ENCODE measurements around the gene ANKRD65.
A peak's percentile ranks its signal among the peaks of the same experiment; 100 is the strongest.

Gene ANKRD65

GRCh38 chr1:1377540-1378205 is 43.4 kb downstream of the ANKRD65 start:
- no peak for DNase-seq (ENCODE audit: low read depth in 2 of 2)
- no peak overlapping the region for H3K4me3 ChIP-seq (replicated peaks in 1 of 2; ENCODE audit: low read depth in 2 of 2, low read length in 2 of 2)

DNA sequence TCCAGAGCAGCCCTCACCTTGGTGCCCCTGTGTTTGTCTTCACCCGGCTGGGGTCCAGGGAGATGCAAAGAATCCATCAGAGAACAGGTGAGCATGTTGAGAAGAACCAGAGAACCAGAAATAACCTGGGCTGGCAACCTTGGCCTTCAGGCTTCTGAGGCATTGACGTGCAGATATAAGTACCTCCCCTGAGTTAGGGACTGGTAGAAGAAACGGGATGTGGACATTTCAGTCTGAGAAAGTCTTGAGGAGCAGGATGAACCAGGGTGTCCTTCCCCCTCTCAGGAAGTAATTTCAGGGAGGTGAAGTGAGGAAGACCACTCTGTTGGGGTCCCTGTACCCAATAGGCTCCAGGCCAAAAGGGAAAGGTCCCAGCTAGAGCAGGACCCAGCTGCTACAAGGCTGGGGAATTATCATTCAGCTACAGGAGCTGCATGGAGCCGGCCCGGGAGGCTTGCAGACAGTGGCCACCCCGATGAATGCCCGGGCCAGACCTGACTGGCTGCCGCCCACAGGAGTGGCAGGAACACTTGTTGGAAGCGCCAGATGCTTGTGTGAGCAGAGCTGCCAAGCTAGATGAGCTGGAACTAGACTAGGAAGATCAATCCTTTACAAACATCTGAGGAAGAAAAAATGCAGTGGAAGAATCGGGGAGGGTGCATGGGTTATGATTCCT is 44.4 kb downstream of the ANKRD65 start:
- no peak overlapping the region for H3K4me3 ChIP-seq (replicated peaks in 1 of 2; ENCODE audit: low read depth in 2 of 2, low read length in 2 of 2)
- no peak for TF ChIP-seq CTCF (IDR thresholded peaks at IDR 0.05; ENCODE audit: low read depth, low read length)
- DNase-seq (ENCODE audit: low read depth in 2 of 2) = no peak

More at GRCh38 chr1:1377540-1378205, 43.4 kb downstream of the ANKRD65 start:
- TF ChIP-seq CTCF (IDR thresholded peaks at IDR 0.05; ENCODE audit: low read depth, low read length) = no peak

DNA sequence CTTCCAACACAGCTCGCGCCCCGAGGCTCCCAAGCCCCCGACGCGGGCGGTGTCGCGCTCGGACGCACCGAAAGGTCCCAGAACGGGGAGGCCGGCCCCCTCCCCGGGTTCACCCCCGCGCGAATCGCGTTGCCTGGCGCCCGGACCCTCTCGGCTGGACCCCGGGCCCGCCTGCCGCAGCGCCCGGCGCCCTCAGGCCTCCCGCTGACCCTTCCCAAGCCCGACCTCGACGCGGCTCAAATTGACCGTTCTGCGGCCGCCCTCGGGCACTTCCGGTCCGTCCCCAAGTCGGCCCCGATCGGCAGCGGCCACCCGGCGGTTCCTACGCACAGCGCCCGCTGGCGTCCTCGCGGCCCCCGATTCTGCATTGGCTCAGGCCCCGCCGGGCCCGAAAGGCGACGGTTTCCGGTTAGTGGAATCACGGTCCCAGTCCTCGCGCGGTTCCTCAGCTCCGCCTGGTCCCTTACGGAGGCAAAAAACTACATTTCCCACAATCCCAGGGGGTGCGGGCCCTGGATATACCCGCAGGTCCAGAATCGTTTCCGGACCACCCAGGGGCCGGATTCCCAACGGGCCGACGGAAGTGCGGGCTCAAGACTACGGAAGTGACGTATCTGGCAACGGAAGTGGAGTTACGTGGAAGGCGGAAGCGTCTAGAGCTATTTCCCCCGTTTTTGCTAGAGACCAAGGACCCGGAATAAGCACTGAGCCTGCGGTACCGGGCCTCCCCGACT is 46.0 kb downstream of the ANKRD65 start, which contains the start of gene AURKAIP1:
TSS of gene AURKAIP1 (minus strand) at position 279 of the 734 bp plus-strand sequence. CDS start 451 bp downstream, outside the sequence.
- peak within 1 kb of the TSS; percentile 90 to 95 for H3K4me3 ChIP-seq (replicated peaks in 1 of 2; ENCODE audit: low read depth in 2 of 2, low read length in 2 of 2)
- peak; percentile 100 for DNase-seq (ENCODE audit: low read depth in 2 of 2)
- no peak for TF ChIP-seq CTCF (IDR thresholded peaks at IDR 0.05; ENCODE audit: low read depth, low read length)

DNA sequence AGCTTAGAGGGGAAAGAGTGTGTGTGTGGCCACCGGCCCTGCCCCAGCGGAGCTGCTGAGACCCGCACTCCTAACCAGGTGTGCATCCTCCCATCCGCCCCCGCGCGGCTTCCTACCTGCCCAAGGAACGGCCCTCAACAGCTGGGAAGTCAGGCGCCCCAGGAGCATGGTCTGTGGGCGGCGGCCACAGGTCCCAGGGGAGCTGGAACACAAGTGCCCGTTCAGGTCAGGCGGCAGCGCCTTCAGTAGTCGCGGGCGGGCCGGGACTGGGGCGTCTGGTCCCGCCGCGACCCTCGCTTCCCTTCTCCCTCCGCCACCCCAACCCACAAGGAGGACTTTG is 46.5 kb downstream of the ANKRD65 start:
- no peak for TF ChIP-seq CTCF (IDR thresholded peaks at IDR 0.05; ENCODE audit: low read depth, low read length)
- DNase-seq (ENCODE audit: low read depth in 2 of 2) = no peak
- H3K4me3 ChIP-seq (replicated peaks in 1 of 2; ENCODE audit: low read depth in 2 of 2, low read length in 2 of 2) = peak overlapping the region; percentile 90 to 95

DNA sequence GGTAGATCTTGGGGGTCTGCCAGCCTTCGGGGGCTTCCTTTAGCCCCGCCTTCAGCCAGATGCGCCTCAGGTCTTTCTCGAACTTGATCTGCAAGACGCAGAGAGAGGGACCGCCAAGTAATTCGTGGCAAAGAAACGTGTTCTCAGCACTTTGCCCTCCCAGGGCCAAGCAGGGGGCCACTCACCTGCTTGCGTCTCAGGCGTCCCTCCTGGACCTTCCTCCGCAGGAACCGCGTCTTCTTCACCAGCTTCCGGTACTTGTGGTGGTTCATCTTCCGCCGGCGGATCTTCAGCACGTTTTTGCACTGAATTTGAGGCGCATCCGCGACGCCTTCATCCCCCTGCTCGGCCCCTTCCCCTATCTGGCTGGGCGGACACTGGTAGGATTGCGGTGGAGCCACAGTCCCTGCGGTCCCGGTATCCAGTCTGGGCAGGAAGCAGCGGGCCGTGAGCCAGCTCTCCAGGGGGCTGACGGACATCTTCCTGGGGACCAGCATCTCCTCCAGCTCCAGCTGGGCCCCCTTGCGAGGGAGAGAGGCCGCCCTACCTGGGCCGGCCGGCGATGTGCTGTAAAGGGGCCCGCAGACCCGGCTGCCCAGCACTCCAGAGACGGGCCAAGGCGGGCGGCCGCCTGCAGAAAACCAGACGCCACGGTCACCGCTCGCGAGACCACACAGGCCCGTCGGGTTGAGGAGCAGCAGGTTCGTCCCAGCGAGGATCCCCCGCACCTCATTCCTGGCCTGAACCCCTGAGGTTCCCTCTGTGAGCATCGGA is 47.1 kb downstream of the ANKRD65 start:
- TF ChIP-seq CTCF (IDR thresholded peaks at IDR 0.05; ENCODE audit: low read depth, low read length) = no peak
- peak overlapping the region; percentile 90 to 95 for H3K4me3 ChIP-seq (replicated peaks in 1 of 2; ENCODE audit: low read depth in 2 of 2, low read length in 2 of 2)
- no peak for DNase-seq (ENCODE audit: low read depth in 2 of 2)

- H3K4me3 ChIP-seq (replicated peaks in 1 of 2; ENCODE audit: low read depth in 2 of 2, low read length in 2 of 2) = no peak overlapping the region
- TF ChIP-seq CTCF (IDR thresholded peaks at IDR 0.05; ENCODE audit: low read depth, low read length) = no peak
- DNase-seq (ENCODE audit: low read depth in 2 of 2) = no peak
These were observed 47.8 kb downstream of the ANKRD65 start for GRCh38 chr1:1373051-1373814.
